ENCODE data around the gene RHOF.

GRCh38 chr12:121822393-121823100 lies 29.1 kb upstream of the RHOF start:
- no peak for TF ChIP-seq CTCF (IDR thresholded peaks at IDR 0.05; ENCODE audit: low read depth, low read length, missing input control)
- TF ChIP-seq FOXA1 (IDR thresholded peaks at IDR 0.05) = no peak
- no peak for TF ChIP-seq TAF1 (conservative IDR thresholded peaks at IDR 0.05)
- no peak for TF ChIP-seq JUND (IDR thresholded peaks at IDR 0.05)
